GM18519 (cell line): ENCODE data around the gene ESPN.

ENCODE experiments used
- ATAC-seq: cut with Tn5 transposase; IDR thresholded peaks from one replicate; pipeline ENCODE4 v1.9.1; 2021; ENCODE audit warnings: mild to moderate bottlenecking, moderate library complexity; ENCODE audit not compliant: unreplicated experiment, low FRiP score

The ESPN gene

DNA sequence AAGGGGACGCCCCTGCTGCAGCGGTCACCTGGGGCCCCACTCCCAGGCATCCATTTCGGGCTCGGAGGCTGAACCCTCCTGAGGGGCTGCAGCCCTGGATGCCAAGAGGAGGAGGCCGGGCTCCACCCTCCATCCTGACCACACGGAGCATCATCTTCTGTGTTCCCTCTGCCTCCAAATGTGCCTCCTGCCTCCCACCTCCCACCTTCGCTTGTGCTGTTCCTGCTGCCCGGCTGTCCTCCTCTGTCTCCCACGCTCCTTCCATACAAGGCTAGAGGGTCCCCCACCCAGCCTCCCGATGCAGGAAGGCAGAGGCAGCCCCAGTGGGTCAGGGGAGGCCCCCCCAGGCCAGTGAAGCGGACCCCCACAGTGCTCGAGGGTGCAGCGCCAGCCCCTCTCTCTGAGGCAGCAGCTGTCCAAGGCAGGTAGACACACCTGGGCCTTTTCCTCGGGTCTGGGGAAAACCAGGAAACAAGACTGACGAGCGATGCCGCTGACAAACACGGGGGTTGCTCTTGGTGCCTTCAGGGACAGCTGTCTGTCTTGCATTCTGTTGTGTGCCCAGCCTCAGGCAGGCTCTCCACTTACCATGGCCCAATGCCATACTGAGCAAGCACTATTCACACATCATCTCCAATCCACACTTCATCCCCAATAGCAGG is 83.7 kb downstream of the ESPN start:
- no peak for ATAC-seq

DNA sequence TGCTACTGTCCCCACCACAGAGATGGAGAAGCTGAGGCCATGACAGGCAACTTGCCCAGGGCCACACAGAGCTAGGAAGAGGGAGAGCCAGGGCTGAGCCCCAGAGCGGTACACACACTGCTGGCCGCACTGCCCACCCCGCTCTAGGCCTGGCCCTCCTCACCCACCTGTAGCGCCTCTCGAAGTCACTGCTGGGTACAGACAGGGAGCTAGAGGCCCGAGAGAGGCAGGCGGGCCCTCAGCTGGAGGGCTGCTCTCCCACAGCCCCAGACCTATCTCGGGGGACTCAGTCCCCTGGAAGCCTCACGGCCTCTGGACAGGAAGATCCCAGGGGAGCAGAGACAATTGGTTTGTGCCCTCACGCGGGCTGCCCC is 84.2 kb downstream of the ESPN start:
- ATAC-seq: no peak

GRCh38 chr1:6509220-6509918 is 84.8 kb downstream of the ESPN start:
- no peak for ATAC-seq

GRCh38 chr1:6509919-6510291 is 85.3 kb downstream of the ESPN start:
- ATAC-seq: no peak

DNA sequence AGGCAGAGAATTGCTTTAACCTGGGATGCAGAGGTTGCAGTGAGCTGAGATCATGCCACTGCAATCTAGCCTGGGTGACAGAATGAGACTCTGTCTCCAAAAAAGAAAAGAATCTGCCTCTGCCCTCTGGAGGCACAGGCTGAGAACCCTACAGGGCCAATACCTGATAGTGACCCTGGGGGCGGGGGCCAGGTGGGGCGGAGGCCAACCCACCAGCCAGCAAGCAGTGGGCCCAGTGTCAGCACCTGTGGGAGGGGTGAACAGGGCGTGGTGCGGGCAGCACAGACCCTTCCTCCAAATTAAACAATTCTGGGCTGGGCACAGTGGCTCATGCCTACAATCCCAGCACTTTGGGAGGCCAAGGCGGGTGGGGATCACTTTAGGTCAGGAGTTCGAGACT is 85.9 kb downstream of the ESPN start:
- ATAC-seq: no peak
